Activated T-helper 1 cell treated with anti-CD3 and anti-CD28 coated beads, Interleukin-12 subunit alpha, Interleukin-12 subunit beta, Interleukin-2, Interleukin-4 antibody, amounts not matched to agents 30 ng/mL and 10 ng/mL and 1 ng/mL, durations not matched to agents 14 hours and 24 hours and 36 hours (primary cell): ENCODE data around the gene PLS1. TPM values are rescaled to one million over a fixed set of nuclear protein-coding genes. Genes with fewer than 3 reads are reported as not detected.
A peak's percentile ranks its signal among the peaks of the same experiment; 100 is the strongest.
"Not testable (repeated sequence)": the region's sequence is repeated elsewhere in the genome, so short reads cannot be mapped to it uniquely, and the experiment has no call there.

Source experiments
- DNase-seq: peaks from one replicate; pipeline ENCODE4 v3.0.0; 2021; ENCODE audit warnings: low spot score
- H3K27ac Mint-ChIP-seq: one replicate; pipeline ENCODE4 v1.8.0; 2021; ENCODE audit warnings: mild to moderate bottlenecking, mixed read lengths
- H3K27me3 Mint-ChIP-seq: one replicate; pipeline ENCODE4 v1.8.0; 2022; ENCODE audit warnings: mild to moderate bottlenecking, moderate library complexity, mixed read lengths; ENCODE audit not compliant: insufficient read depth
- H3K36me3 Mint-ChIP-seq: one replicate; pipeline ENCODE4 v1.8.0; 2021; ENCODE audit warnings: low read depth, mixed read lengths
- H3K4me1 Mint-ChIP-seq: one replicate; pipeline ENCODE4 v1.8.0; 2021; ENCODE audit warnings: low read depth, mixed read lengths
- H3K4me3 Mint-ChIP-seq: one replicate; pipeline ENCODE4 v1.8.0; 2021; ENCODE audit warnings: mild to moderate bottlenecking, moderate library complexity, mixed read lengths
- H3K9me3 Mint-ChIP-seq: one replicate; pipeline ENCODE4 v1.8.0; 2021; ENCODE audit warnings: mixed read lengths
- intact Hi-C: fragments of 100-400 bp; cut with micrococcal nuclease; formaldehyde crosslinking; loops from one replicate; pipeline ENCODE4 v1.15.1; 2024
- total RNA-seq: library from RNA; stranded (reverse); gene quantifications from 2 replicates; pipeline ENCODE4 v1.2.3, GENCODE V29; 2022

PLS1 gene
- total RNA-seq, 1 donor from 2014 or later = 4.4 TPM

GRCh38 chr3:142691527-142691926 lies 95.3 kb downstream of the PLS1 start:
- Mint-ChIP-seq H3K27ac (no peak overlapping the region), H3K4me1 (no peaks in the 10 kb centered on the region), H3K36me3 (peaks cover 1% of the 10 kb centered on the region), H3K27me3 (no peaks in the 10 kb centered on the region), H3K9me3 (no peaks in the 10 kb centered on the region), H3K4me3 (no peak overlapping the region)
- intact Hi-C loops = no loop called here
- no peak for DNase-seq

DNA sequence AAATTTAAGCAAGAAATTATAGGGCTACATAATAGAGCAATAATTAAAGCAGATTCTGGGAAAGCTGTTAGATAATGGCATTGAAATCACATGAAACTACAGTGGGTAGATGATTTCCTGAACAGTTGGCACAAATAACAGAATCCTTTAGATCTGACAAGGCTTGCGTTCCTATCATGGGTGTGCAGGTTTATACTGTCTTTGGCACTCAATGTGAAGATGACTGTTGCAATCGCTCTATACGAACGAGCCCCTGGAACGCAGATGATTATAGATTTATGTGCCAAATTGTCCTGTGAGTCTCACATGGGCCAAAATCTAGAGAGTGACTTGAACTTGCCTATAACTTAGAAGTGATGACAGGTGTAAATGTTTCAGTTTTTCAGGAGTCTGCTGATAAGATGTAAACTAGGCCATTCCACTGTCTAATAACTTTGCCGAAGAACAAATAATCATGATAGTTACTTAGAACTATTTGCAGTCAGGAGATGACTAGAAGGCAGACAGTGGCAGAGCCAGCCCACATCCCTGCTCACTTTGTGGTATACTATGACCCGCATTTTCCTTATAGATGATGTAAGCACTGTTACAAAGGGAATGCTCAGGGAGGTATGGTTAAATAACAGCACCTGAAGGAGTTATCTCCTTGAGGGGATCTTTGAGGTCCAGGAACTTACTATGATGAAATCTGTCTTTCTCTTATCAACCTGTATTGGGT lies 97.1 kb downstream of the PLS1 start:
- no peak overlapping the region for H3K27ac Mint-ChIP-seq
- peaks cover 1% of the 10 kb centered on the region for H3K36me3 Mint-ChIP-seq
- no peak overlapping the region for H3K4me3 Mint-ChIP-seq
- no peaks in the 10 kb centered on the region for H3K27me3 Mint-ChIP-seq
- no peaks in the 10 kb centered on the region for H3K4me1 Mint-ChIP-seq
- H3K9me3 Mint-ChIP-seq = no peaks in the 10 kb centered on the region
- DNase-seq = no peak
- intact Hi-C loops = no loop called here

- H3K27ac Mint-ChIP-seq = no peak overlapping the region
- intact Hi-C loops = no loop called here
- no peaks in the 10 kb centered on the region for H3K27me3 Mint-ChIP-seq
- no peaks in the 10 kb centered on the region for H3K9me3 Mint-ChIP-seq
- no peak overlapping the region for H3K4me3 Mint-ChIP-seq
- H3K36me3 Mint-ChIP-seq = peaks cover 1% of the 10 kb centered on the region
- no peaks in the 10 kb centered on the region for H3K4me1 Mint-ChIP-seq
- no peak for DNase-seq
Observed at GRCh38 chr3:142694225-142694624, 98.0 kb downstream of the PLS1 start.

DNA sequence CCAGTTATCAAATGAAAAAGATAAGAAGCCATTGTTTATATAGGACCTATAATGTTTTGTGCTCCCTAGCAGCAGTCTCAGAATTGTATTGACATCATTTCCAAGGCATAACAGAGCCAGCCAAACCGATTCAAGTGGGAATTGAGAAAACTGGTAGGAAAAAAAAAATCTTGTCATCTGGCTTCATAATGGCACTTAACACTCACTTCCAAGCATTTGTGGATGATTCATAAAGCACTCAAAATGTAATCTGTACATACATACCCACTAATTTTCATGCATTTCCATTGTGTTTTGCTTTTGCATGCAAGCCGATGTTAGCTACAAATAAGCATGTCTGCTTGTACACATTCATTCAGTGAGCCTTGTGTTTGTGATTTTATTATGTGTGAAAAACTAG lies 109.0 kb downstream of the PLS1 start:
- no peak overlapping the region for H3K27ac Mint-ChIP-seq
- DNase-seq = no peak
- H3K27me3 Mint-ChIP-seq = no peaks in the 10 kb centered on the region
- intact Hi-C loops = no loop called here
- peaks cover 10% of the 10 kb centered on the region for H3K4me1 Mint-ChIP-seq
- H3K9me3 Mint-ChIP-seq = no peaks in the 10 kb centered on the region
- no peaks in the 10 kb centered on the region for H3K36me3 Mint-ChIP-seq
- no peak overlapping the region for H3K4me3 Mint-ChIP-seq

DNA sequence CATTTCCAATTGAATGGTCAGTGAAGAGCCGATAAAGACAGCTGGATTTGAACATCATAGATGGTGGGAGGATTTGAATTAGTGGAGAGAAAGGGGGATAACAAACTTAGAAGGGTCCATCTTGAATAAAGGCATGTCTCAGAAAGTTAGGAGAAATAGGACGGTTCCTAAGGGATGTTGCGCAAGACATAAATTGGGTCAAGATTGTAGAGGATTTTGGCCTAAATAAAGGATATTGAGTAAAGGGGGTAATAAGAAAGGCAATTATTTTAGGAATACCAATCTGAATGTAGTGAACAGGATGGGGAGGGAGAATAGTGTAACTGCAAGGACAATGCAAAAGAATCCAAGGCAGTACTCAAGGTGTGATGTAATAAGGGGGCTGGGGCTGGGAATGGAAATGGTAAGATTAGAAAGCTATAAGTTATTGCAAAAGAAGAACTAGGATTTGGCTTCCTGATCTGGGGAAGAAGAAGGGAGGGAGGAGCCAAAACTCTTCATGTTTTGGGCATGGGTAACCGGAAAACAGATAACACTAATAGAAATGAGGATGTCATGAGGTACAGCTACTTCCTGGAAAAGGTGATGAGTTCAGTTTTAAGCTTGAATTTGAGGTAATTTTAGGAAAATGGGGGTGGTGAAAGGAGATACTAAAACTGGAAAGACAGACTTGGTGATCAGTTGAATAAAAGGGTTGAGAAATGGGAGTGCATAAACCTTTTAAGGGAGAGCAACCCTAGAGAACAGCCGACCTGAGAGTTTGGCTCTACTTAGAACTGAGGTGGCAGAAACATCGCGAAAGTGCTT lies 110.3 kb downstream of the PLS1 start:
- Mint-ChIP-seq H3K9me3 (no peaks in the 10 kb centered on the region), H3K4me1 (peaks cover 10% of the 10 kb centered on the region), H3K27me3 (no peaks in the 10 kb centered on the region), H3K4me3 (no peak overlapping the region), H3K27ac (no peak overlapping the region), H3K36me3 (no peaks in the 10 kb centered on the region)
- no peak for DNase-seq
- intact Hi-C loops = no loop called here

GRCh38 chr3:142709207-142709606 lies 113.0 kb downstream of the PLS1 start:
- intact Hi-C loops = no loop called here
- Mint-ChIP-seq H3K27me3 (peaks cover 2% of the 10 kb centered on the region), H3K36me3 (no peaks in the 10 kb centered on the region), H3K9me3 (no peaks in the 10 kb centered on the region), H3K4me1 (peaks cover 10% of the 10 kb centered on the region), H3K4me3 (no peak overlapping the region), H3K27ac (no peak overlapping the region)
- DNase-seq = no peak

- H3K4me3 Mint-ChIP-seq, H3K9me3 Mint-ChIP-seq, intact Hi-C loops, DNase-seq, H3K27ac Mint-ChIP-seq, H3K4me1 Mint-ChIP-seq, H3K36me3 Mint-ChIP-seq: not testable (repeated sequence)
- peaks cover 31% of the 10 kb centered on the region for H3K27me3 Mint-ChIP-seq
Observed at GRCh38 chr3:142714882-142715281, 118.7 kb downstream of the PLS1 start.

DNA sequence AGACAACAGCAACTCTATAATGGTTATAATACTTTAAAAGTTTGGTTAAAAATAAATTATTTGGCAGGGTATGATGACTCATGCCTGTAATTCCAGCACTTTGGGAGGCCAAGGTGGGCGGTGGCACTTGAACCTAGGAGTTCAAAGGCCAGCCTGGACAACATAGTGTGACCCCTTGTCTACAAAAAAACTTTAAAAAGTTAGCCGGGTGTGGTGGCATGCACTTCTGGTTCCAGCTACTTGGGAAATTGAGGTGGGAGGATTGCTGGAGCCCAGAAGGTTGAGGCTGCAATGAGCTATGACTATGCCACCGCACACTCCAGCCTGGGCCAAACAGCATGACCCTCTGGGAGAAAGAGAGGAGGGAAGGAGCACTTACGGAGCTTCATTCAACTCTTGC lies 119.9 kb downstream of the PLS1 start:
- peaks cover 41% of the 10 kb centered on the region for H3K27me3 Mint-ChIP-seq
- H3K4me1 Mint-ChIP-seq = no peaks in the 10 kb centered on the region
- H3K27ac Mint-ChIP-seq = no peak overlapping the region
- no peak overlapping the region for H3K4me3 Mint-ChIP-seq
- intact Hi-C loops = no loop called here
- no peaks in the 10 kb centered on the region for H3K9me3 Mint-ChIP-seq
- peaks cover 2% of the 10 kb centered on the region for H3K36me3 Mint-ChIP-seq
- DNase-seq = no peak

GRCh38 chr3:142723665-142723967 lies 127.4 kb downstream of the PLS1 start:
- H3K27ac Mint-ChIP-seq = no peak overlapping the region
- DNase-seq = no peak
- peaks cover 55% of the 10 kb centered on the region for H3K27me3 Mint-ChIP-seq
- intact Hi-C loops = loop anchor here (5.0 to 10.0 kb wide), 5 partner anchors 276 to 989 kb away; partner anchors contain the start of genes ATP1B3, GK5, RNF7 and XRN1
- H3K4me1 Mint-ChIP-seq = peaks cover 4% of the 10 kb centered on the region
- no peaks in the 10 kb centered on the region for H3K9me3 Mint-ChIP-seq
- H3K4me3 Mint-ChIP-seq = peak overlapping the region; percentile 8
- H3K36me3 Mint-ChIP-seq = peaks cover 2% of the 10 kb centered on the region

- DNase-seq = peak; percentile 73
- H3K9me3 Mint-ChIP-seq = no peaks in the 10 kb centered on the region
- H3K4me1 Mint-ChIP-seq = peaks cover 4% of the 10 kb centered on the region
- peaks cover 50% of the 10 kb centered on the region for H3K27me3 Mint-ChIP-seq
- peak within 1 kb of the TSS; percentile 83 for H3K27ac Mint-ChIP-seq
- intact Hi-C loops = loop anchor here (1.0 to 10.0 kb wide), 10 partner anchors 128 to 1247 kb away; partner anchors contain the start of genes ATP1B3, ATR, DIPK2A and GK5
- H3K36me3 Mint-ChIP-seq = peaks cover 2% of the 10 kb centered on the region
- peak within 1 kb of the TSS; percentile 86 for H3K4me3 Mint-ChIP-seq
Observed at GRCh38 chr3:142723968-142724681, 127.9 kb downstream of the PLS1 start, which contains the start of gene TRPC1. Gene TRPC1, plus strand, starts transcription at chr3:142724034. Its CDS starts 526 bp downstream, at chr3:142724560.

- Mint-ChIP-seq H3K36me3 (no peaks in the 10 kb centered on the region), H3K27me3 (peaks cover 45% of the 10 kb centered on the region), H3K27ac (peak overlapping the region; percentile 83), H3K4me3 (peak overlapping the region; percentile 86), H3K9me3 (no peaks in the 10 kb centered on the region), H3K4me1 (peaks cover 4% of the 10 kb centered on the region)
- no peak for DNase-seq
- intact Hi-C loops = loop anchor here (1.0 to 10.0 kb wide), 10 partner anchors 129 to 1246 kb away; partner anchors contain the start of genes ATP1B3, ATR, DIPK2A and GK5
Observed at GRCh38 chr3:142724682-142725356, 128.6 kb downstream of the PLS1 start.

DNA sequence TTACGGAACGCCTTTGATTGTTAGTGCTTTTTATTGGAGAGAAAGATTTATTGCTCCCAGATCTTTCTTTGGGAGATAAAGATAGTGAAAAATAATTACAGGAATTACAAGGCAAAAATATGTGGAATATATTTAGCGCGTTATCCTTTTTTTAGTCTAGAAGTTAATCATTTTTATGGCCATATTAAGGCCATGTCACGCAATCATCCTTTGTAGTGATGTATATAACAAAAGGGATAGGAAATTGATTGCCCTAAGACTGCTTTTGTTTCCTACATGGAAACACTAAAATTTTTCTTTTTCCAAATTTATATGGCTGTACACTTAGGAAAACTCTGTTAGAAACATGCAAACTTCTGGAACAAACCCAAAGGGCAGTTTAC lies 129.2 kb downstream of the PLS1 start:
- peak overlapping the region; percentile 86 for H3K4me3 Mint-ChIP-seq
- H3K4me1 Mint-ChIP-seq = peaks cover 4% of the 10 kb centered on the region
- no peak for DNase-seq
- intact Hi-C loops = loop anchor here (2.0 to 10.0 kb wide), 6 partner anchors 439 to 1245 kb away; partner anchors contain the start of genes ATP1B3, DIPK2A, GK5 and RNF7
- H3K27me3 Mint-ChIP-seq = peaks cover 41% of the 10 kb centered on the region
- no peak overlapping the region for H3K27ac Mint-ChIP-seq
- no peaks in the 10 kb centered on the region for H3K36me3 Mint-ChIP-seq
- no peaks in the 10 kb centered on the region for H3K9me3 Mint-ChIP-seq
